Measurements from ENCODE around the gene WDR44.
A peak's percentile ranks its signal among the peaks of the same experiment; 100 is the strongest.

- TF ChIP-seq CTCF (IDR thresholded peaks at IDR 0.05), result peak in 1 of 6 experiments; percentile 19
- no peak for TF ChIP-seq POLR2A (IDR thresholded peaks at IDR 0.05)
Measured at GRCh38 chrX:118325453-118325852, 20.5 kb upstream of the WDR44 start.

Data from esophagus squamous epithelium (tissue), 4 donors.